HT-29 (cell line): Measurements from ENCODE around the gene SLC2A6. TPM values are rescaled to one million over a fixed set of nuclear protein-coding genes. Genes with fewer than 3 reads are reported as not detected.
A peak's percentile ranks its signal among the peaks of the same experiment; 100 is the strongest.

Experiments
- DNase-seq: peaks from one replicate; pipeline ENCODE4 v3.0.0-alpha.2; 2015; ENCODE audit warnings: low spot score
- total RNA-seq: library from RNA; depleted of rRNA; stranded (reverse); fragments of >200 nt; shearing (Covaris generic); gene quantifications from 2 replicates; pipeline ENCODE4 v1.2.3, GENCODE V29; 2014; rRNA removed

SLC2A6 gene
- total RNA-seq: 12.5 and 14.4 TPM in 2 replicates

DNA sequence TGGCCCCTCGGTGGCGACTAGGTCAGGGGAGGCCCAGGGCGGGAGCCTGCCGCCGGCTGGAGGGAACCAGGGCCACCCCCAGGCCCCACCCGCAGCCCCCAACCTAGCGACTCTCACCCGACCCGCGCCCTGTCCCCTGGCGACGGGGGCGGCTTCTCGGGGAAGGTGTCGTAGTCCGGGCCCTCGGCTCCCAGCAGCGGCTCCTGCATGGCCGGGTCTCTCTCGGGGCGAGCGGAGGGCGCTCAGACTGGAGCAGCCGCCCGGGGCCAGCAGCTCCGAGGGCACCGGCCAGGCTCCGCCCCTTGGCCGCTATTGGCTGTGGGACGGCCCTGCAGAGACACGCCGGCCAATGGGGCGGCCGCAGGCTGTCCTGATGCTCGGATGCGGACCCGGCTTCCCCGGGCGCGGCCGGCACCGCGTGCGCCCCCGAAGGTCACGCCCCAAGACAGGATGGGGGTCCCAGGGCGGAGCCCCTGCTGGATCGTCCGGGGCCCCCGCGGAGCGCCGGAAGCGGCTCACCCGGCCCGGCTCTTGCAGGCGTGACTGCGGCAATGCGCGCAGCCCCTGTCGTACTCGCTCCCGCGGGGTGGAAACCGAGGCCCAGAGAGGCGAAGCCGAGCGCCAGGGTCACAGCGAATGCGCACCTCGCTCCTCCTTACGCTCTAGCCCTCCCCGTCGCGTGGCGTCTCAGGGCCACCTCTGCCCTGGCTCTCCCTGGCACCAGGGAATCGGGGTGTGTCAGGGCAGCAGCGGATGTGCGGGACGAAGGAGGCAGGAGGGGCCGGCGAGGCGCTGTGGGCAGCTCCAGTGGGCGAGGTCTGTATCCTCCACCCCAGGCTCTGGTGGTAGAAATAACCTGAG lies at the start of gene SLC2A6:
SLC2A6 (minus strand) TSS at position 249 of the 861 bp plus-strand sequence; CDS start at position 209, 40 bp downstream.
- peak; percentile 79 for DNase-seq

DNA sequence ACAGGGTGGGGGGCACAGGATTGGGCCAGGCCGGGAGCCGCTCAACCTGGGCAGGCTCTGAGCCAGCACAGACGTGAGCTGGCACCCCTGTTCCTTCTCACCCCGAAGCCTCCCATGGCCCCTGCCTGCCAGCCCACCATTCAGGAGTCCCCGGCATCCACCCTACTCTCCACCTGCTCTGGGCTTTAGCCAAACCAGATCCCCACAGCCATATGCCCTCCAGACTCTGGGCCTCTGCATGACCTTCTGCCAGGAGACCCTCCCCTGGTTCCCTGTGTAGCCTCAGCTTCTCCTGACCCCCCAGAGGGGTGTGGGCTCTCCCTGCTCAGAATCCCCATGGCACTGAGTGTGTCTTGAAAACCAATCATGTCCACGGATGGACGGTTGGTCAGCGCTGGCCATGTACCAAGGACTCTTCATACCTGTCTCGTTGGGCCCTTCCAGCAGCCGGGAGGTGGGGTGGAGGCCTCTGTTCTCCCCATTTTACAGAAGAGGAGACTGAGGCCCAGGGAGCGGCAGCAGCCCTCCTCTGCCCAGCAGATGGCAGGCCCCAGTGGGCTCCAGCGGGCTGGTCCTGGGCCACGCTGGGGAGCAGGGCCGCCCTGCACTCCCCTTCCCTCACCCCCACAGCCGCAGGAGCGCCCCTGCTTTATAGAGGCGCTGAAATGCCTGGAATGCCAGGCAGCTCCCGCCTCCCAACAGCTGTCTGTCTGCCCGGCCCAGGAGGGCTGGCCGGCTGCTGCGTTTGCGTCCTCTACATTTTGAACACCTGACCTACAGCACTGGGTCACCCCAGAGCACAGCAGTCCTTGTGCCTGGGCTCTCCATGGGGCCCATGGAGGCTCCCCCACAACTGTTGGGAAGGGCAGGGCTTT lies 49.3 kb upstream of the SLC2A6 start:
- DNase-seq: no peak

GRCh38 chr9:133527444-133527920 lies 48.6 kb upstream of the SLC2A6 start:
- no peak for DNase-seq

GRCh38 chr9:133526721-133527321 lies 47.9 kb upstream of the SLC2A6 start:
- no peak for DNase-seq

GRCh38 chr9:133525677-133526076 lies 46.8 kb upstream of the SLC2A6 start:
- no peak for DNase-seq

GRCh38 chr9:133524679-133525228 lies 45.9 kb upstream of the SLC2A6 start, which contains the start of gene MYMK:
MYMK (minus strand) TSS chr9:133524959; CDS start chr9:133524844, 115 bp downstream.
- no peak for DNase-seq

GRCh38 chr9:133524146-133524545 lies 45.2 kb upstream of the SLC2A6 start:
- no peak for DNase-seq

- DNase-seq: no peak
Measured at GRCh38 chr9:133523106-133523505, 44.2 kb upstream of the SLC2A6 start.

- no peak for DNase-seq
Measured at GRCh38 chr9:133522073-133522910, 43.4 kb upstream of the SLC2A6 start.

GRCh38 chr9:133521122-133522072 lies 42.5 kb upstream of the SLC2A6 start:
- no peak for DNase-seq

GRCh38 chr9:133520121-133520835 lies 41.4 kb upstream of the SLC2A6 start:
- DNase-seq: no peak

GRCh38 chr9:133519693-133520092 lies 40.8 kb upstream of the SLC2A6 start:
- DNase-seq: no peak

DNA sequence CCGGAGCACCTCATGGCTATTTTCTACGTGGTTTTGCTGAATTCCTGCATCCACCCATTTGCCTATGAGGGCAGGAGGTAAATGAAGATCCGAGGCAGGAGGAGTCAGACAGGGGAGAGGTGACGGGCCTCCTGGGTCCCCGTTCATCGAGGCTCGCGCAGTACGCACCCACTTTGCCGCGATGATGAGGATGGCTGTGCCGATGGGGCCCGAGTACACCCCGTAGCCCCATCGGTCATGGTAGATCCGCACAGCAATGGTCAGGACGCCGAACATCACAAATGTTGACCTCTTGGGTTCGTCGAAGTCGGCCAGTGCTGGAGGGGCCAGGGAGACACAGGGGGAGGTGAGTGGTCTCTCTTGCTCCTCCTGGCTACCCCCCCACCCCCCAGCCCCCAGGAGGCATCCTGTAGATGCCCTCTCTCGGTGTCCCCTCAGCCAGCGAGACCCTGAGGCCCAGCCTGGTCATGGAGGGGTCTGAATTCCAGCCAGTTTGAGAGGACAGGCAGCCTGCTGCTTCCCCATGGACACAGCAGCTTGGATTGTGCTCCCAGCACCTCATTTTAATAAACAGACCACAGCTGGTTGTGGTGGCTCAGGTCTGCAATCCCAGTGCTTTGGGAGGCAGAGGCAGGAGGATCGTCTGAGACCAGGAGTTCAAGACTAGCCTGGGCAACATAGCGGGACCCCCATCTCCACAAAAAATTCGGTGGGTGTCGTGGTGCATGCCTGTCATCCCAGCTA lies 40.0 kb upstream of the SLC2A6 start:
- no peak for DNase-seq

GRCh38 chr9:133518200-133518599 lies 39.3 kb upstream of the SLC2A6 start:
- no peak for DNase-seq

DNA sequence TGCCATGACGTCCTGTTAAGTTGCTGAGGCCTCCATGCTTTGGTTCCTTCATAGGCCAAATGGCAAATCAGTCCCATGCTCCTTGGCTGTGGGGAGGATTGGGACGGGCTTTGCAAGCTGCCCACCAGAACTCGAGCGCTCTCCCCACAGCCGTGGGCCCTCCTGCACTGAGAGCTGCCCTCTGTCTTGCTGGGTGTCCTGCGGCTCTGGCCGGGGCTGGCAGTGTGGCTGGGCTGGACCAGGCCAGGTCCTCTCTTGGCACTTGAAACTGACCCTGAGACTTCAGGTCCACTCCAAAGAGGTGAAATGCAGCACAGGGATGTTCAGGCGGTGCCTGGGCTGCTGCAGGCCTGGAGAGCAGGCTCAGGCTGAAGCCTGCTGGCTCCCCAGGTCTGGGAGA lies 38.8 kb upstream of the SLC2A6 start:
- no peak for DNase-seq

- no peak for DNase-seq
Measured at GRCh38 chr9:133516961-133517350, 38.1 kb upstream of the SLC2A6 start.

GRCh38 chr9:133516256-133516960 lies 37.5 kb upstream of the SLC2A6 start:
- DNase-seq: no peak
